Spleen (tissue), 11 donors: ENCODE results near the gene BCAR3. TPM values are rescaled to one million over a fixed set of nuclear protein-coding genes. Genes with fewer than 3 reads are reported as not detected.
"Not testable (repeated sequence)": the region's sequence is repeated elsewhere in the genome, so short reads cannot be mapped to it uniquely, and the experiment has no call there.

ENCODE experiments used
- DNase-seq: peaks from one replicate; pipeline ENCODE4 v3.0.0-alpha.2; 2020
- H3K27ac ChIP-seq, 8 donors: fragments of 200-600 bp; sonication (generic) in 7 of 8; 1 replicate in 4 of 8; 2 replicates in 4 of 8; pipeline versions ENCODE4 v1.5.0 to v1.8.0; 2016 to 2021; ENCODE audit warnings: inconsistent platforms in 4 of 8, mild to moderate bottlenecking in 4 of 8, moderate library complexity in 1 of 8
- H3K27me3 ChIP-seq, 7 donors: fragments of 200-600 bp; sonication (generic) in 6 of 7; replicated peaks in 1 of 7; 1 replicate in 4 of 7; 2 replicates in 3 of 7; pipeline versions ENCODE4 v1.5.0 to v1.8.0; 2016 to 2021; ENCODE audit warnings: inconsistent platforms in 3 of 7, mild to moderate bottlenecking in 1 of 7
- H3K36me3 ChIP-seq, 6 donors: fragments of 200-600 bp; sonication (generic) in 5 of 6; 1 replicate in 4 of 6; 2 replicates in 2 of 6; pipeline versions ENCODE4 v1.5.0 to v1.8.0; 2016 to 2021; ENCODE audit warnings: inconsistent platforms in 2 of 6
- H3K4me1 ChIP-seq, 6 donors: fragments of 200-600 bp; sonication (generic) in 5 of 6; 1 replicate in 3 of 6; 2 replicates in 3 of 6; pipeline versions ENCODE4 v1.5.0 to v1.8.0; 2016 to 2021; ENCODE audit warnings: inconsistent platforms in 3 of 6
- H3K4me3 ChIP-seq, 8 donors: fragments of 200-600 bp; sonication (generic) in 7 of 8; 1 replicate in 4 of 8; 2 replicates in 4 of 8; pipeline versions ENCODE4 v1.5.0 to v1.8.0; 2016 to 2021; ENCODE audit warnings: inconsistent platforms in 4 of 8, mild to moderate bottlenecking in 4 of 8, moderate library complexity in 2 of 8
- H3K9me3 ChIP-seq, 8 donors: fragments of 200-600 bp; sonication (generic) in 7 of 8; 1 replicate in 4 of 8; 2 replicates in 4 of 8; pipeline versions ENCODE4 v1.5.0 to v1.8.0; 2016 to 2021; ENCODE audit warnings: inconsistent platforms in 4 of 8
- POLR2A ChIP-seq, 3 donors: fragments of 450-650 bp; IDR thresholded peaks; one replicate each; pipeline ENCODE4 v1.5.1; 2017; ENCODE audit warnings: antibody characterized with exemption in 3 of 3, mild to moderate bottlenecking in 1 of 3
- POLR2AphosphoS5 ChIP-seq, 3 donors: sonication (generic); formaldehyde crosslinking; IDR thresholded peaks; one replicate each; pipeline ENCODE4 v1.5.1; 2017; ENCODE audit warnings: antibody characterized with exemption in 3 of 3
- WGBS, 5 donors: extraction: QIAGEN DNeasy Blood & Tissue Kit in 3 of 5; methylation state at CpG; one replicate each; pipeline versions ENCODE4 v1.1.5 to v1.1.7; 2013 to 2018; 5-methylcytosine and 5-hydroxymethylcytosine counted together
- intact Hi-C: fragments of 100-400 bp; cut with DNase I; formaldehyde crosslinking; loops from one replicate; pipeline ENCODE4 v1.15.0; 2023; ENCODE audit warnings: low total_unique reads
- polyA plus RNA-seq, 3 donors: library from polyadenylated mRNA; stranded (reverse); fragments of 200-250 nt; gene quantifications; one replicate each; pipeline ENCODE4 v1.2.1, GENCODE V29; 2013
- total RNA-seq, 7 donors: library from RNA; depleted of rRNA in 3 of 7; stranded (reverse); fragments of >200 nt in 3 of 7; fragmentation: NEBNext Ultra II Directional in 4 of 7; extraction: Animal tissue kit (Norgen Biotek cat#: 25700) in 4 of 7; gene quantifications; one replicate each; pipeline versions ENCODE4 v1.1.0 to v1.2.1, GENCODE V29; 2016 to 2021
- TF ChIP-seq, protein P1 (sequence below), 11 experiments: fragments of 200-600 bp in 7 of 11; fragments of 450-650 bp in 4 of 11; sonication (generic) in 4 of 11; IDR thresholded peaks in 8 of 11; conservative IDR thresholded peaks in 3 of 11; 1 replicate in 7 of 11; 2 replicates in 4 of 11; pipeline versions ENCODE4 v1.4.0 to v1.8.0; 2016 to 2021; ENCODE audit warnings: antibody characterized with exemption in 11 of 11, inconsistent platforms in 4 of 11, mild to moderate bottlenecking in 1 of 11
- donor health status: healthy with polysubstance abuse.
- donor health status: DM: no; HTN: no; CAD: no; lungs with moderate emphysema.
- donor health status: DM: no; HTN: no; CAD: no.
- donor health status: Bipolar disorder and iron deficiency.
- donor health status: healthy.
- donor health status: DM: no; HTN: no; CAD: no.
- donor health status: DM: yes; HTN: yes; CAD: no.

BCAR3 gene
- total and polyA plus RNA-seq, 10 donors, result 3.5 to 18.0 (median 11.8) TPM

- H3K9me3 ChIP-seq, result no peaks in the 10 kb centered on the region
- WGBS, 5 donors, result 60 to 69% (median 61%) methylated on average over 7 of the region's 7 CpGs
- no peak overlapping the region for H3K27ac ChIP-seq
- TF ChIP-seq POLR2AphosphoS5 (IDR thresholded peaks at IDR 0.05) (no peak), POLR2A (IDR thresholded peaks at IDR 0.05) (no peak)
- no peaks in the 10 kb centered on the region for H3K27me3 ChIP-seq
- peaks cover 0 to 41% (median 14%) of the 10 kb centered on the region in 6 donors for H3K4me1 ChIP-seq
- DNase-seq, result no peak
- H3K4me3 ChIP-seq, result no peak overlapping the region
- H3K36me3 ChIP-seq, result no peaks in the 10 kb centered on the region
- intact Hi-C loops, result no loop called here
Measured at GRCh38 chr1:93661829-93662474, 19.7 kb downstream of the BCAR3 start.

- intact Hi-C loops, H3K27me3 ChIP-seq, H3K9me3 ChIP-seq, H3K36me3 ChIP-seq, H3K27ac ChIP-seq, DNase-seq, H3K4me3 ChIP-seq: not testable (repeated sequence)
- WGBS, 5 donors, result 91 to 98% (median 95%) methylated on average over 9 of the region's 9 CpGs
- peaks cover 0 to 41% (median 14%) of the 10 kb centered on the region in 6 donors for H3K4me1 ChIP-seq
Measured at GRCh38 chr1:93661341-93661740, 20.3 kb downstream of the BCAR3 start.

GRCh38 chr1:93659822-93660503 lies 21.7 kb downstream of the BCAR3 start:
- TF ChIP-seq POLR2AphosphoS5 (IDR thresholded peaks at IDR 0.05) (no peak), POLR2A (IDR thresholded peaks at IDR 0.05) (no peak)
- TF ChIP-seq, protein P1, sequence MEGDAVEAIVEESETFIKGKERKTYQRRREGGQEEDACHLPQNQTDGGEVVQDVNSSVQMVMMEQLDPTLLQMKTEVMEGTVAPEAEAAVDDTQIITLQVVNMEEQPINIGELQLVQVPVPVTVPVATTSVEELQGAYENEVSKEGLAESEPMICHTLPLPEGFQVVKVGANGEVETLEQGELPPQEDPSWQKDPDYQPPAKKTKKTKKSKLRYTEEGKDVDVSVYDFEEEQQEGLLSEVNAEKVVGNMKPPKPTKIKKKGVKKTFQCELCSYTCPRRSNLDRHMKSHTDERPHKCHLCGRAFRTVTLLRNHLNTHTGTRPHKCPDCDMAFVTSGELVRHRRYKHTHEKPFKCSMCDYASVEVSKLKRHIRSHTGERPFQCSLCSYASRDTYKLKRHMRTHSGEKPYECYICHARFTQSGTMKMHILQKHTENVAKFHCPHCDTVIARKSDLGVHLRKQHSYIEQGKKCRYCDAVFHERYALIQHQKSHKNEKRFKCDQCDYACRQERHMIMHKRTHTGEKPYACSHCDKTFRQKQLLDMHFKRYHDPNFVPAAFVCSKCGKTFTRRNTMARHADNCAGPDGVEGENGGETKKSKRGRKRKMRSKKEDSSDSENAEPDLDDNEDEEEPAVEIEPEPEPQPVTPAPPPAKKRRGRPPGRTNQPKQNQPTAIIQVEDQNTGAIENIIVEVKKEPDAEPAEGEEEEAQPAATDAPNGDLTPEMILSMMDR (IDR thresholded peaks at IDR 0.05 in 8 of 11, conservative IDR thresholded peaks at IDR 0.05 in 3 of 11), result no peak
- intact Hi-C loops, result no loop called here
- no peak overlapping the region for H3K27ac ChIP-seq

DNA sequence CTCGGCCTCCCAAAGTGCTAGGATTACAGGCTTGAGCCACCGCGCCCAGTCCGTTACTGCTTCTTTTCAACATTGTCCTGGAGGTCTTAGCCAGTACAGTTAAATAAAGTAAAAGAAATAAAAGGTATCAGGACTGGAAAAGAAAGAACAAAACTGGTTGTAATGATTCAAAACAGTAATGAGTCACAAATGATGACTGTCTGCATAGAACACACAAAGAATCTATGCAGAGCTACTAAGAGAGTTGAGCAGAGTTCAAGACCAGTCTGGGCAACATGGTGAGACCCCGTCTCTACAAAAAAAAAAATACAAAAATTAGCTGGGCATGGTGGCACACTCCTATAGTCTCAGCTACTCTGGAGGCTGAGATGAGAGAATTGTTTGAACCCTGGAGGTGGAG lies 23.4 kb downstream of the BCAR3 start:
- TF ChIP-seq, protein P1 (IDR thresholded peaks at IDR 0.05 in 8 of 11, conservative IDR thresholded peaks at IDR 0.05 in 3 of 11), result no peak
- TF ChIP-seq POLR2A (IDR thresholded peaks at IDR 0.05) (no peak), POLR2AphosphoS5 (IDR thresholded peaks at IDR 0.05) (no peak)
- no peak overlapping the region for H3K4me3 ChIP-seq
- H3K27me3 ChIP-seq, result no peaks in the 10 kb centered on the region
- no peak for DNase-seq
- intact Hi-C loops, result no loop called here
- peaks cover 0 to 13% (median 7%) of the 10 kb centered on the region in 6 donors for H3K4me1 ChIP-seq
- H3K9me3 ChIP-seq, result no peaks in the 10 kb centered on the region
- H3K27ac ChIP-seq, result no peak overlapping the region
- no peaks in the 10 kb centered on the region for H3K36me3 ChIP-seq
- 93 to 100% (median 93%) methylated on average over 5 of the region's 5 CpGs for WGBS, 5 donors

More at GRCh38 chr1:93659822-93660503, 21.7 kb downstream of the BCAR3 start:
- DNase-seq, result no peak
- Histone ChIP-seq H3K9me3 (no peaks in the 10 kb centered on the region), H3K4me1 (peaks cover 0 to 30% (median 11%) of the 10 kb centered on the region in 6 donors), H3K36me3 (no peaks in the 10 kb centered on the region), H3K27me3 (no peaks in the 10 kb centered on the region), H3K4me3 (no peak overlapping the region)
- 78 to 92% (median 88%) methylated on average over 9 of the region's 9 CpGs for WGBS, 5 donors

DNA sequence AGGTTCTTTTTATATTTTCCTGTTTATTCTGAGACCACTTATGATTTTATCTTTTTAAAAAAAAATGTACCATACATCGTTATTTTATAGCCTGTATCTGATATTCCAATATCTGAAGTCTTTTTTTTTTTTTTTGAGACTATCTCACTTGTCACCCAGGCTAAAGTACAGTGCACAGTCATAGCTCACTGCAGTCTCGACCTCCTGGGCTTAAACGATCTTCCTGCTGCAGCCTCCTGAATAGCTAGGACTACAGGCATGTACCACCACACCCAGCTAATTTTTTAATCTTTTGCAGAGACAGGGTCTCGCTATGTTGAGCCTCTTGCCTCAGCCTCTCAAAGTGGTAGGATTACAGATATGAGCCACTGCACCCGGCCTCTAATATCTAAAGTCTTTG lies 25.1 kb downstream of the BCAR3 start:
- Histone ChIP-seq H3K4me3 (no peak overlapping the region), H3K36me3 (no peaks in the 10 kb centered on the region), H3K9me3 (no peaks in the 10 kb centered on the region), H3K27me3 (no peaks in the 10 kb centered on the region), H3K4me1 (no peaks in the 10 kb centered on the region), H3K27ac (no peak overlapping the region)
- DNase-seq, result no peak
- WGBS, 5 donors, result 86 to 96% (median 88%) methylated on average over 5 of the region's 5 CpGs
- intact Hi-C loops, result no loop called here
- TF ChIP-seq POLR2A (IDR thresholded peaks at IDR 0.05) (no peak), POLR2AphosphoS5 (IDR thresholded peaks at IDR 0.05) (no peak)
- TF ChIP-seq, protein P1 (IDR thresholded peaks at IDR 0.05 in 8 of 11, conservative IDR thresholded peaks at IDR 0.05 in 3 of 11), result no peak
